ENCODE measurements around the gene TBKBP1.

Gene TBKBP1, protein sequence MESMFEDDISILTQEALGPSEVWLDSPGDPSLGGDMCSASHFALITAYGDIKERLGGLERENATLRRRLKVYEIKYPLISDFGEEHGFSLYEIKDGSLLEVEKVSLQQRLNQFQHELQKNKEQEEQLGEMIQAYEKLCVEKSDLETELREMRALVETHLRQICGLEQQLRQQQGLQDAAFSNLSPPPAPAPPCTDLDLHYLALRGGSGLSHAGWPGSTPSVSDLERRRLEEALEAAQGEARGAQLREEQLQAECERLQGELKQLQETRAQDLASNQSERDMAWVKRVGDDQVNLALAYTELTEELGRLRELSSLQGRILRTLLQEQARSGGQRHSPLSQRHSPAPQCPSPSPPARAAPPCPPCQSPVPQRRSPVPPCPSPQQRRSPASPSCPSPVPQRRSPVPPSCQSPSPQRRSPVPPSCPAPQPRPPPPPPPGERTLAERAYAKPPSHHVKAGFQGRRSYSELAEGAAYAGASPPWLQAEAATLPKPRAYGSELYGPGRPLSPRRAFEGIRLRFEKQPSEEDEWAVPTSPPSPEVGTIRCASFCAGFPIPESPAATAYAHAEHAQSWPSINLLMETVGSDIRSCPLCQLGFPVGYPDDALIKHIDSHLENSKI

DNA sequence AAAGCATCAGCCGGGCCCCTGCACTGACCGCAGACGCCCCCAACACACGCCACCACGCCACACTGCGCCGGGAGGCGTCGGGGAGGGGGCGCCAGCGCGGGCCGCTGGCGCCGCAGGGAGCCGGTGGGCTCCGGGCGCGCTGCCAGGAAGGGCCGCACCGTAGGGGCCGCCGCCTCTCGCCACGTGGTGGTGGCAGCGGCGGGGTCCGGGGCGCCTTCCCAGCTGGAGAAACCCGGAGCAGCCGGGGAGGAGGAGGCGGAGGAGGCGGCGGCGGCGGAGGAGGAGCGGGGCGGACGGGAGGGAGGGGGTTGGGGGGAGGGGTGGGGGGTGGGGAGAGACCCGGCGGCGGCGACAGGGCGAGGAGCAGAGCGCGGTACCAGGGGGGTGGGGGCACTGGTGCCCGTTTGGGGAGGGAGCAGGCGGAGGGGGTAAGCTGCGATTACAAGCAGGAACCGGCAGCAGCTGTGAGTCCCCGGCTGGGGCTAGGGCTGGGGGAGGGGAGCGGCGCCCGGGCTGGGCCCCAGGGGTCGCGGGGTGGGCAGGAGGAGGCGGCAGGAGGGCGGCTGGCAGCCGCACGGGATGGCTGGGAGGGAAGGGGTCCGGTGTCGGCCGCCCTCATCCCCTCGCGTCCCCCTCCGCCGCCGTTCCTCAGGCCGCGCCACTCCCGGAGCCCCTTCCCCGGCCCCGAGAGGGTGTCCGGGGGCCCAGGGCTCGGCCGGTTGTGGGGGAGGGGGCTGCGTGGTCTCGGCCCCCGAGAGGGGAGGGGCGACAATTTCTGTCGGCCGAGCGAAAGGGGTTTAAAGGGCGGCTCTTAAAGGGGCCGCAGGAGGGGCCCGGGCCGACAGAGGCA lies at the start of gene TBKBP1:
TSS of gene TBKBP1 (plus strand) at position 431 of the 850 bp plus-strand sequence. CDS start 1,952 bp downstream, outside the sequence.
- peak; percentile 65 for DNase-seq

DNA sequence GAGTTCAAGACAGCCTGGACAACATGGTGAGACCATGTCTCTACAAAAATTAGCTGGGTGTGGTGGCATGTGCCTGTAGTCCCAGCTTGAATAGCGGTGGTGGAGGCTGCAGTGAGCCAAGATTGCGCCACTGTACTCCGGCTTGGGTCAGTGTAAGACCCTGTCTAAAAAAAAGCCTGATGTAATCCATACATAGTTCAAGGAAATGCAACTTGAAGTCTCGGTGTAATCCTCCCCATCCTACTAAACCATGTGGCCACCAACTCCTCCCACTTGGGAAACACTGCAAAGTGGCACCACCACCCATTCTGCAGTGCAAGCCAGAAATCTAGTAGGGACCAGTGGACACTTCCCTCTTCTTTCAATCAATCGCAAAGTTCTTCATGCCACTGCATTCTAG lies 49.6 kb upstream of the TBKBP1 start:
- no peak for DNase-seq

DNA sequence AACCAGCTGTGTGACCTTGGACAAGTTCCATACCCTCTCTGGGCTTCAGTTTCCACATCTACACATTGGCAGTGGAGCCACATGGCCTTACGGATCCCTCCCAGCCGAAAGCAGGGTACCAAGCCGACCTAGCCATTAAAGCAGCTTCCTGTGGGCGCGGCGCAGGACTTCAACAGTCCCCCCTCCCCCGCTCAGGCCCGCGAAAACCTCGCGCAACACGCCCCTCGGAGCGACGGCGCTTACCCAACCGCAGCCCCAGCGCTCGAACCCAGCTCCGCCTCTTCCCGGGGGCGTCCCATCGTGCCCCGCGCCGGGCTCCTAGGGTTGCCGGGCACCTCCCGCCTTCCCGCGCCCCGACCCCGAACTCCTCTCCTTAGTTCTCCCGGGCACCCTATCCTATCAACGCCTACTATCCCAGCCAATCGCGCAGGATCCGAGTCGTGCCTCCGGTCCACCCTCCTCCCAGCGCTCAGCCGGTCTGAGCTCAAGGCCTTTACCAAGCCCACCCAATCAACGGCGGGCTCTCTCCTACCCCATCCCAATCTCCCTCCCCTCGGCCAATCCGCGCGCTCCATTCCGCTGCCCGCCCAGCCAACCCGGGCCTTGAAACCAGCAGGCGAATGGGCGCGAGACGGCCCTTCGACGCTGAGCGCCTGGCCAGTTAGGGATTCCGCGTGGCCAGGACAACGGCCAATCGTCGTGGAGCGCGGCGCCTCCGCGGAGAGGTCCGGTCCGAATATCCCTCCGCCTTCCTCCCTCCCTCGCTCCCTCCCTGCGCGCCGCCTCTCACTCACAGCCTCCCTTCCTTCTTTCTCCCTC lies 44.6 kb upstream of the TBKBP1 start, which contains the start of gene KPNB1:
TSS of gene KPNB1 (plus strand) at position 767 of the 819 bp plus-strand sequence. CDS start 326 bp downstream, outside the sequence.
- DNase-seq, result peak; percentile 98

DNA sequence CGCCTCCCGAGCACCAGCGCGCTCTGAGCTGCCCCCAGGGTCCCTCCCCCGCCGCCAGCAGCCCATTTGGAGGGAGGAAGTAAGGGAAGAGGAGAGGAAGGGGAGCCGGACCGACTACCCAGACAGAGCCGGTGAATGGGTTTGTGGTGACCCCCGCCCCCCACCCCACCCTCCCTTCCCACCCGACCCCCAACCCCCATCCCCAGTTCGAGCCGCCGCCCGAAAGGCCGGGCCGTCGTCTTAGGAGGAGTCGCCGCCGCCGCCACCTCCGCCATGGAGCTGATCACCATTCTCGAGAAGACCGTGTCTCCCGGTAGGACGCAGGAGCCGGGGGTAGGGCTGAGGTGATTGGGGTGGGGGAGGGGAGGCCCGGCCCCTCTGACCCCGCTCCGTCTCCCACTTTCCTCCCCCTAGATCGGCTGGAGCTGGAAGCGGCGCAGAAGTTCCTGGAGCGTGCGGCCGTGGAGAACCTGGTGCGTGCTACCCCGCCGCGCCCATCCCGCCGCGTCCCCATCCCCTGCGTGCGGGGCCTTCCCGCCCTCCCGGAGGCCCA lies 43.9 kb upstream of the TBKBP1 start:
- DNase-seq, result peak; percentile 52

DNA sequence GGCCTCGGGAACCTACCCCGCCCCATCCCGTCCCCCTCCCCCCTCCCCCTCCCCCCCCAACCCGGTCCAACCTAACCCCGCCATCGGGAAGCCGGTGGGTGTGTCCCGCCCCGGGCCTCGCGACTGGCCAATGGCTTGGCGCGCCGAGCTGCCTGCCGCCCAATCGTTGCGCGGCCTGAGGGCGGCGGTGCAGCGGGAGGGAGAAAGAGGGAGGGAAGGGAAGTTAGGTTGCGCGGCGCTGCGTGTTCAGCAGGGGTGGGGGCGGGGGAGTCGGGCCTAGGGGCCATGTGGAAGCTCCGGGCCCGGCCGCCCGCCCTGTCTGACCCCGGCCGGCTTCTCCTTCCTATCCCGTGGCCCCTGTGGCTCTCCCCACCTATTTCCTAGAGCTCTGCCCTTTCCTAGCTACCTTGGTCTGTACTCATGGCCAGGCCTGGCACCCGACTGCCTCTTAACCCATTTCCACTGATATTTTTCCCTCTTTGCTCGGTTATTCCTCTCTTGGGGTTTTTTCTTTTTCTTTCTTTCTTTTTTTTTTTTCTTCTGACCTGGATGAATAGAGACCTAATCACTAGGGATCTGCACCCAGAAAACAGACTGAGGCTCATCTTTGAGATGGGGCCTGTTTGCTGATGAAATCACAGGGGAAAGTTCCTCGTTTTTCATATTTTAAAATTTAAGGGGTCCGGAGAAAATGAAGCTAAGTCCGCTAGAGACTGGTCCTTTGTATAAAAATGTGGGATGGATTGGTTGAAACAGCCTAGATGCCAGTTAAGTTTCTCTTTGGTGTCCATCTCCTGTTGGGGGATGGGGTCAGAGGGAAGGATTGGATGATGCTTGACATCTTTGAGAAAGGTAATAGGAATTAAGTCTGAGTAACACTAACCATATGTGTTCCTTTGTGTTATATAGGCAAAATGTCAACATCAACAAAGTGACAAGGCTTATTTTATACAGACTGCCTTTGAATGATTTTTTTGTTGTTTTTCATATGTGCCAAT lies 43.1 kb upstream of the TBKBP1 start:
- peak; percentile 94 for DNase-seq

DNA sequence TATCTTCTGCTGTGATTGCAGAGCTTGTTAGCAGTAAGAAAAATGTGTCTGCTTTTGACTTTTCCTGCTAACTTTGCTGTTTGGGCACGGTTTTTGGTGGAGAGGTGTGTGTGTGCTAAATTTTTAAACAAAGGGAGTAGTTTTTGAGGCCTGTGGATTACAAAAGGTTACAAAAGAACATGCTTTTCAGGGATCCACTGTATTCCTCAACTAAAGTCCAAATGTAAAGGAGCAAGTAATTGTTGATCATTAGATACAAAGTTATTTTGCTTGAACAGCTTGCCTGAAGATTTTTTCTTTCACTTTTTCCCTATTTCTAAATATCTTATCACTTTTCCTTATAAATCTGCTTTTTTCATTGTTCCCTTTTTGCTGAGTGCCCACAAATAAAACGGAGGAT lies 42.3 kb upstream of the TBKBP1 start:
- no peak for DNase-seq

DNA sequence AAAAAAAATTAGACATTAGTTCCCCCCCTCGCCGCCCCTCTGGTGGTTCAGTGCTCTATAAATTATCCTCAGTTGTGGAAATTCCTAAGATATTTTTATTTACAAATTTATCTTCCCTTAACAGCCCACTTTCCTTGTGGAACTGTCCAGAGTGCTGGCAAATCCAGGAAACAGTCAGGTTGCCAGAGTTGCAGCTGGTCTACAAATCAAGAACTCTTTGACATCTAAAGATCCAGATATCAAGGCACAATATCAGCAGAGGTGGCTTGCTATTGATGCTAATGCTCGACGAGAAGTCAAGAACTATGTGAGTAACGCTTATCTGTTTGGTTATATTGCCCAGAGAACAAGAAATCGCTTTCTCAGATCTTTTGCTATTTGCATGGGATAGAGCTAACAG lies 41.4 kb upstream of the TBKBP1 start:
- DNase-seq, result no peak

DNA sequence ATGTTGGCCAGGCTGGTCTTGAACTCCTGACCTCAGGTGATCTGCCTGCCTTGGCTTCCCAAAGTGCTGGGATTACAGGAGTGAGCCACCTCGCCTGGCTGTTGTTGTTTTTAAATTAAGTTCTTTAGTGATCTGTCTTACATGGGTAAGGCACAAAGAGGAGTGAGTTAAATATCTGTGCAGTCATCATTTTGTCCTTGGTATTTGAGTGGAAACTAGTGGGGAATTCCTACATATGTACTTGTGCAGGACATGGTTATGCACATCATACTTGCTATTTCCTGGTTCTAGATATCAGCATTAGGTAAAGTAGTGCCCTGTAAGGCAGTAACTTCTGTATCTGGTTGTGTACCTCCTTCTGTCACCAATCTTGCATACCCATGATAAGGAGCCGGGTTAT lies 40.5 kb upstream of the TBKBP1 start:
- DNase-seq, result no peak

DNA sequence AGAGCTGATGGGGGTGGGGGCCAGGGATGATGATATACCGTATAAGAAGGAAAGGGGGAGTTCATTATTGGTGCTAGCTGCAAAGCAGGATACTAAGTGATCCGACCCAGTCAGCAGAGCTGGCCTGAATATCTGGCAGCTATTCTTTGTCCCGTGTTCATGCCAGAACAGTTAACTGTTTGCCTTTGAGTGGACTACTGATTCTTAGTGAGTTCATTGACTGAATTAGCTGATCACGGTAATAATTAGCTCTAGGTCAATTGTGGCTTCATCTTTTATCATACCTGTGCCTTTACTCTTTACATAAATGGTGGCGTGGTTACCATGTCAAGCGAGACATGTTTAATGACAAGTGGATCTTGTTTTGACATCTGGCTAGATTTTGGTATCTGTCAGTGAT lies 39.0 kb upstream of the TBKBP1 start:
- no peak for DNase-seq

DNA sequence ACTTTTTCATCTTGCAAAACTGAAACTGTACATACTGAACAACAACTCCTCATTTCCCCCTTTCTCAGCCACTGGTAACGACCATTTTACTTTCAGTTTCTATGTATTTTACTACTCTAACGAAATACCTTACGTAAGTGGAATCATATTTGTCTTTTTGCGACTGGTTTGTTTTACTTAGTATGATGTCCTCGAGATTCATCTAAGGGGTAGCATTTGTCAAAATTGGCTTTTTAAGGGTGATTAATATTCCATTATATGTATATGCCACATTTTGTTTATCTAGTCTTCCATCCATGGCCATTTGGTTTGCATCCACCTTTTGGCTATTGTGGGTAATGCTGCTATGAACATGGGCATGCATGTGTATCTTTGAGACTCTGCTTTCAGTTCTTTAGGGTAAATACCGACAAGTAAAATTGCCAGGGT lies 33.9 kb upstream of the TBKBP1 start:
- no peak for DNase-seq

DNA sequence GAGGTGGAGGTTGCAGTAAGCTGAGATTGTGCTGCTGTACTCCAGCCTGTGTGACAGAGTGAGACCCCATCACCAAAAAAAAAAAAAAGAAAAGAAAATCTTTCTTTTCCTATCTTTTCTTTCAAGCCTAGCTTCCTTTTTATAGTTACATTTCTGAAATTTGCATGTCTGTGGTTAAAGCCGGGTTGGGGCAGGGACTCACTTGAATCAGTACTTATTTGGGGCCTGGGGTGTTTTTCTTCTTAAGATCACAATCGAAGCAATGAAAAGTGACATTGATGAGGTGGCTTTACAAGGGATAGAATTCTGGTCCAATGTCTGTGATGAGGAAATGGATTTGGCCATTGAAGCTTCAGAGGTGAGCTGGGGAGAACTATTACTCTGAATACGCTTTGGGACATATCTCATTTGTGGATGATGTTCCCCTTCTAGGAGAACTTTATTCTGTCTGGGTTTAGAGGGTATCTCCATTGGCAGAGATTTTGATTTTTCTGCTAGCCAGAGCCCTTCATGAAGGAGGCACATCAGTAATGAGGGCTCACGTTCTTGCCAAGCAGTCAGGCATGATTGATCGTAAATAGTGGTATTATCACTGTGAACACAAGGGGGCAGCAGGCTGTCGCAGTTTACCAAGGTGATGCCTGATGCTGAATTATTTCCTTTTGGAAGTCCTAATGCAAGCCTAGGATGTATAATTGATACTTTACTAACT lies 29.9 kb upstream of the TBKBP1 start:
- DNase-seq, result peak; percentile 52

DNA sequence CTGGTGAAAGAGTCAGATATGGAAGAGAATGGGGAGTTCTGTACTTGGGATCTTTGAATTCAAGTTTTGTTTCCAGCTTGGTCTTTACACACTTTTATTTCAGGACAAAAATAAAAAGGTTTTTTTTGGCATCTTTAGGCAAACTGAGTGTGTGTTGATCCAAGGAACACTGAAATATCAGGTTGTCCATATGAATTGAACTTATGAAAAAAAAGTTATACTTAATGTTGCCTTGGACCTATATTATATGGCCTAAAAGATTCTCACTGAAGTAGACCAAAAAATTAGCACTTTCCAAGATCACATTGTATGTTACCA lies 29.4 kb upstream of the TBKBP1 start:
- DNase-seq, result no peak

DNA sequence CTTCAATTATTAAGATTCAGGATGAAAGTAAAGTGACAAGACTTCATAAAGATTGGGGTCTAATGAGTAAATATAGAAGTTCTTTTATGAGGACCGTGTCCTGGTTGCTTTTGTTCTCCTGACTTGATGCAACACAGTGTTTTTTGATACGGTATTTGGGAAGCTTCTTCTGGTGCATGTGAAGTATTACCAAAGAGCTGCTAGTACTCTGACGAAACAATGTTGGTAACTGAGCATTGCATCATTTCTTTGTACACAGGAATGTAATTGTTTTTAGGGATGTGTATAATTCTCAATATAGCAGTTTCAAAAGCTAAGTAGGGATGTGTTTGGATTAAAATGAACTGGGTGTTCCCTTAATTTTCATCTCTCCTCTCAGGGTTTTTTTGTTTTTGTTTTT lies 28.3 kb upstream of the TBKBP1 start:
- DNase-seq, result no peak

DNA sequence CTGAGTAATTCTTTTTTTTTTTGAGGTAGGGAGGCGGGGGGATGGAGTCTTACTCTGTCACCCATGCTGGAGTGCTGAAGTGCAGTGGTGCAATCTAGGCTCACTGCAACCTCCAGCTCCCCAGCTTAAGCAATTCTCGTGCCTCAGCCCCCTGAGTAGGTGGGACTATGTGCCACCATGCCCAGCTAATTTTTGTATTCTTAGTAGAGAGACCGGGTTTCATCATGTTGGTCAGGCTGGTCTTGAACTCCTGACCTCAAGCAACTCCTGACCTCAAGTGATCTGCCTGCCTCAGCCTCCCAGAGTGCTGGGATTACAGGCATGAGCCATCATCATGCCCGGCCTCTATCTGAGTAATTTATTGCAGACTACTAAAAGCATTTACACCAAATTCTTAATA lies 24.9 kb upstream of the TBKBP1 start:
- DNase-seq, result no peak

DNA sequence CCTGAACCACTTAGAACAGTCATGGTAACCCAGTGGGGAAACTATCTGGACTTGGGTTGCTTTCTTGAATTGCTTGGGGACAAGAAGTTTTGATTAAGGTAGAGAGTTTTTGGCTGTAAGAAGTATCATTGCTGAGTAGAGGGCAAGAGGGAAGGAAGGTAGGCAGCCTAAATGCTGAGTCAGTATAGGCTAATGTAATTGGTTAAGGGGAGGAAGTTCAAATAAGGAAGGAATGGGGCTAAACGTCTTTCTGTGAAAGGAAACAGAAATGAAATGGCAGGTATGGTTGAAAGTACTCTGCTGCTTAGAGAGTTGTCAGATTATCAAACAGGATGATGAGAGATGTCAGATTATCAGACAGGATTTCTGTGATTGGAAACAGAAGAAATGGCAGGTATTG lies 23.9 kb upstream of the TBKBP1 start:
- DNase-seq, result no peak

DNA sequence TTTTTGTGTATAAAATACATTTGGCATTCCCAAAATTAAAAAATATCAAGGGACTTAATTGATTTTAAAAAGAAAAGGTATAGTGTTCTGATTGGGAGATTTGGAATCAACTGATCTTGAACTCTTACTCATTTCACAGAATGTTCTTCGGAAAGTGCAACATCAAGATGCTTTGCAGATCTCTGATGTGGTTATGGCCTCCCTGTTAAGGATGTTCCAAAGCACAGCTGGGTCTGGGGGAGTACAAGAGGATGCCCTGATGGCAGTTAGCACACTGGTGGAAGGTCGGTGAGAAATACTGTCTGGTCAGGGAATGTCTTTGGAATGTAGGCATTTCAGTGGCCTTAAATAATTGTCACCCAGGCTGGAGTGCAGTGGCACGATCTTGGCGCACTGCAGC lies 19.5 kb upstream of the TBKBP1 start:
- DNase-seq, result no peak

DNA sequence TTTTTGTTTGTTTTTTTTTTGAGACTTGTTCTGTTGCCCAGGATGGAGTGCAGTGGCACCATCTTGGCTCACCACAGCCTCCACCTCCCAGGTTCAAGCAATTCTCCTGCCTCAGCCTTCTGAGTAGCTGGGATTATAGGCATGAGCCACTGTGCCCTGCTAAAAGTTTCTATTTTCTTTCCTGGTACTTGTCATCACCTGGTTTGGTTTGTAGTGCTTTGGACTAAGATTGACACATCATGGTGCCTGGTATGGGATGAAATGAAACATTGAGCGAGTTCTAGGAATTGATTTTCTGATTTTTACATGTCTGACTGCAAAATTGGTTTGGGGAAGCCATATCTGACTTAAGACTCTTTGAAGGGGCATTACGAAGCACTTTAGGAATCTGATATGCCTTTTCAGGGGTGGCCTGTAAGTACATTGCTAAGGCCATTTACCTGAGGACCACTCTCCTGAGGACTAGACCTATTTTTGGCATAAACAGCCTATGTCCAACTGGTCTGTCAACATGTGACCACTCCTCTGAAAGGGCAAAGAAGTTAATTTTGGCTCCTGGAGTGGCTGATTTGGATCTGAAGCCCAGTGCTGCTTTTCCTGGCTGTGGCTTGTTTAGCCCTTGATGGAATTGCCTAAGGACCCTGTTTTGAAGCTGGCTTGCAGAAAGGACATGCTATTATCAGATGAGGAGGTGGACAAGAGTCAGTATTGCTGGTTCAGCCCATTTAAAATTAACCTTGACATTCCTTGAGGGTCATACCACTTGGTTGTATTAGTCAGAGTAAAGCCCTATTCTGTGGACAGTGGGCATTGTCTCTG lies 18.4 kb upstream of the TBKBP1 start:
- no peak for DNase-seq

DNA sequence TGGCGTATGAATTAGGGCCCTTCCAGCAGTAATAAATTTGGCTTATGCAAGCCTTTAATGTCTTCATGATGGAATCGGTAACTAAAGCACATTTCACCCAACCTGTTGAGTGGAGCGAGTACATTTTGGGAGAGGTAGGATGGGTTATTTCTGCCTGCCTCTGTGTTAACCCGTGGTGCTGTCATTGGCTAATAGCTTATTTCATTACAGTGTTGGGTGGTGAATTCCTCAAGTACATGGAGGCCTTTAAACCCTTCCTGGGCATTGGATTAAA lies 17.8 kb upstream of the TBKBP1 start:
- no peak for DNase-seq

DNA sequence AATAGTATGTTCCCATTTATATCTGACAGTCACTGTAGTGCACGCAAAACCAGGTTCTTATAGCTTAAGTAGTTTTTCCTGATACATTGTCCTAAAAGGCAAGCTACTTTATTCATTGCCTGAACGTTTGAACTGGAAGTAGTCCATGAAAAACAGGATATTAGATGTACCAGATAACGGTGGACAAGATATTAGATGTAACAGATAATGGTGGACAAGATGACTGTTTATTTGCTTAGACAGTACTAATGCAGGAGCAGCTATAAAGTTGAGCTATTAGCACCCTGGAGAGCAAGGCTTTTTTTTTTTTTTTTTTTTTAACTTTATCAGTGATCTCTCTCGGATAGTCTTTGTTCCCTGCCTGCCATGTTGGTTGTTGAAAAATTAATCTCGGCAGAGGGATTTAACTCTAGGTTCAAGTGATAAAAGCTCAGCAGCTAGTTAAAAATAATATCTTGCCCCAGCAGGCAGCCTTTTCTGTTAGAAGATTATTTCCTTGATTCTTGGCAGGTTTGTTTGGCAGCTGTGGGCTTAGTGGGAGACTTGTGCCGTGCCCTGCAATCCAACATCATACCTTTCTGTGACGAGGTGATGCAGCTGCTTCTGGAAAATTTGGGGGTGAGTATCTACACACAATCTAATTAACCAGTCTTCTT lies 17.3 kb upstream of the TBKBP1 start:
- DNase-seq, result no peak

Measured in CD4-positive, alpha-beta T cell treated with Interferon gamma for 1 hour (primary cell).